ENCODE measurements around the gene OXCT2.
"Not testable (repeated sequence)": the region's sequence is repeated elsewhere in the genome, so short reads cannot be mapped to it uniquely, and the experiment has no call there.

The OXCT2 gene

GRCh38 chr1:39799770-39800470 lies 28.8 kb upstream of the OXCT2 start:
- no peaks in the 10 kb centered on the region for H3K27me3 ChIP-seq (ENCODE audit: insufficient read depth, poor library complexity, severe bottlenecking)
- H3K4me3 ChIP-seq (replicated peaks; ENCODE audit: insufficient read depth, low read length): no peak overlapping the region; the same call in 1 of the 2 replicates
- no peak overlapping the region; the same call in 1 of the 2 replicates for H3K27ac ChIP-seq (replicated peaks)
- peak; percentile 38 for TF ChIP-seq CTCF (IDR thresholded peaks at IDR 0.05; ENCODE audit: insufficient read depth, low read length)
- no peak for TF ChIP-seq POLR2AphosphoS5 (IDR thresholded peaks at IDR 0.05; ENCODE audit: low read depth)
- no peak for TF ChIP-seq REST (IDR thresholded peaks at IDR 0.05; ENCODE audit: insufficient replicate concordance, low read depth)
- no peak for TF ChIP-seq SPI1 (IDR thresholded peaks at IDR 0.05; ENCODE audit: borderline replicate concordance, low read depth)
- DNase-seq (ENCODE audit: low read depth in 1 of 2, low spot score in 1 of 2): peak in 1 of 2 experiments; percentile 18

GRCh38 chr1:39798859-39799769 lies 28.0 kb upstream of the OXCT2 start:
- not testable (repeated sequence) for H3K27ac ChIP-seq (replicated peaks); H3K4me3 ChIP-seq (replicated peaks; ENCODE audit: insufficient read depth, low read length); H3K27me3 ChIP-seq (ENCODE audit: insufficient read depth, poor library complexity, severe bottlenecking)
- peak; percentile 72 to 98 for DNase-seq (ENCODE audit: low read depth in 1 of 2, low spot score in 1 of 2)
- TF ChIP-seq SPI1 (IDR thresholded peaks at IDR 0.05; ENCODE audit: borderline replicate concordance, low read depth) (peak; percentile 16; the same call in 1 of the 2 replicates), CTCF (IDR thresholded peaks at IDR 0.05; ENCODE audit: insufficient read depth, low read length) (peak; percentile 49)

- no peak overlapping the region for H3K27ac ChIP-seq (replicated peaks)
- no peaks in the 10 kb centered on the region for H3K27me3 ChIP-seq (ENCODE audit: insufficient read depth, poor library complexity, severe bottlenecking)
- DNase-seq (ENCODE audit: low read depth in 1 of 2, low spot score in 1 of 2): no peak
- no peak overlapping the region for H3K4me3 ChIP-seq (replicated peaks; ENCODE audit: insufficient read depth, low read length)
- TF ChIP-seq CTCF (IDR thresholded peaks at IDR 0.05; ENCODE audit: insufficient read depth, low read length) (no peak), POLR2AphosphoS5 (IDR thresholded peaks at IDR 0.05; ENCODE audit: low read depth) (no peak), REST (IDR thresholded peaks at IDR 0.05; ENCODE audit: insufficient replicate concordance, low read depth) (no peak), SPI1 (IDR thresholded peaks at IDR 0.05; ENCODE audit: borderline replicate concordance, low read depth) (no peak), GABPA (IDR thresholded peaks at IDR 0.05; ENCODE audit: low read depth) (no peak)
Measured at GRCh38 chr1:39795651-39796050, 24.5 kb upstream of the OXCT2 start.

Measured in HL-60 (cell line).